ENCODE data around the gene LIPK.

The LIPK gene

DNA sequence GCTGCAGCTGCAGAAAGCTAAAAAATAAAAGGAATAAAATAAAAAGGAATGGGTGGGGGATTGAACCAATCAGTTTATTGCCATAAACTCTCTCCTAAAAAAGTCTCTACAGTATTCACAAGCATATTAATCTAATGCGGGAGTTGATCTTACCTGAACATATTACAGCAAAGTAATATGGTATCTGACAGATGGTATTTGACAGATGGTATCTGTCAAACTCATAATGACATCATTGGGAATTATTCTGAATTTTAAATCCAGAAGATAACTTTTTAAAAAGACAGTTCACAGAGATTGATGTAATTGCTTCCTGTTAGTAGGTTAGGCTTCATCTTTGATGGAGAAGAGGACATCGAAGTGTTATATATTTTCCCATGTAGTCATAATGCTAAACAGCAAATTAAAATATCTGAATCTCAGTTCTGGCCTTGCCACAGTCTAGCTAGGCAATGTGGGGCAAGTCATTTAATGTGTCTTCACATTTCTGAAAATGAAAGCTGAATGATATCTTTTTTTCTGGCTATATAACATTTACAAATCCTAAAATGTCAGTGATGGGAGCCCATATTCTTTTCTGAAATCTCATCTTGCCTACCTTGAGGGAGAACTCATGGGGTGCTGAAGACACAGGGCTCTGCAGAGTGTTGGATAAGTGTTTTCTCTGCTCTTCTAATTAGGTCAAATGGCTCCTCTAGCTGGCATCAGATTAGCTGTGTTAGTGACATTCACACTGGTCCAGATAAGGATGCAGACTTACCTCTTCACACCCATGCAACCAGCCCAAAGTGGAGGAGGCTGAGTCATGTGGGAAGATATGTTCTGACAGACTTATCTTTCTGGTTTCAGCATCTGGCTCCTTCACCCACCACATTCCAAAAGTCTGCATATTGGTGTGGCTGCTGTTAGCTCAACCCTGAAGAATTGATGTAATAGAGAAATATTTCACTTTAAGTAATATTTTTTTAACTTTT, 94.4 kb downstream of the LIPK start:
- TF ChIP-seq CTCF (IDR thresholded peaks at IDR 0.05; ENCODE audit: insufficient read depth, low read length, poor library complexity, severe bottlenecking): no peak
- H3K27me3 ChIP-seq (replicated peaks; ENCODE audit: control insufficient read depth, insufficient read depth, low read length): no peaks in the 10 kb centered on the region
- H3K36me3 ChIP-seq (ENCODE audit: control insufficient read depth, insufficient read depth, low read length): no peaks in the 10 kb centered on the region
- no peak overlapping the region for H3K4me3 ChIP-seq (replicated peaks; ENCODE audit: low read depth, low read length)
- no peak for DNase-seq (ENCODE audit: extremely low read depth, insufficient read length)

All from GM06990 (cell line).